ENCODE data around the gene GIMAP5.

Gene GIMAP5

GRCh38 chr7:150791746-150792452 lies 54.7 kb downstream of the GIMAP5 start:
- Histone ChIP-seq H3K9ac (ENCODE audit: low read depth, low read length) (no peak overlapping the region), H3K4me3 (ENCODE audit: low read length) (no peak overlapping the region), H3K9me3 (ENCODE audit: insufficient read depth, low read depth, low read length) (no peaks in the 10 kb centered on the region), H3K4me1 (ENCODE audit: insufficient read depth, low read length) (no peaks in the 10 kb centered on the region), H3K27ac (ENCODE audit: low read length) (no peak overlapping the region), H3K27me3 (ENCODE audit: insufficient read depth, low read length) (peaks cover 43% of the 10 kb centered on the region), H3K36me3 (ENCODE audit: insufficient read depth, low read depth, low read length) (no peaks in the 10 kb centered on the region)

All from iPS-20b (cell line).